Prostate gland (tissue), 2 donors: Measurements from ENCODE around the gene ZNF669.

Experiments
- POLR2A ChIP-seq: fragments of 450-650 bp; IDR thresholded peaks from one replicate; pipeline ENCODE4 v1.6.1; 2016; ENCODE audit warnings: antibody characterized with exemption, mild to moderate bottlenecking
- TF ChIP-seq, protein P1 (sequence below), 4 experiments: fragments of 200-600 bp in 2 of 4; fragments of 450-650 bp in 2 of 4; sonication (generic) in 2 of 4; IDR thresholded peaks; 1 replicate in 3 of 4; 2 replicates in 1 of 4; pipeline ENCODE4 v1.5.1; 2016 to 2019; ENCODE audit warnings: antibody characterized with exemption in 4 of 4, mild to moderate bottlenecking in 2 of 4, moderate library complexity in 2 of 4

DNA sequence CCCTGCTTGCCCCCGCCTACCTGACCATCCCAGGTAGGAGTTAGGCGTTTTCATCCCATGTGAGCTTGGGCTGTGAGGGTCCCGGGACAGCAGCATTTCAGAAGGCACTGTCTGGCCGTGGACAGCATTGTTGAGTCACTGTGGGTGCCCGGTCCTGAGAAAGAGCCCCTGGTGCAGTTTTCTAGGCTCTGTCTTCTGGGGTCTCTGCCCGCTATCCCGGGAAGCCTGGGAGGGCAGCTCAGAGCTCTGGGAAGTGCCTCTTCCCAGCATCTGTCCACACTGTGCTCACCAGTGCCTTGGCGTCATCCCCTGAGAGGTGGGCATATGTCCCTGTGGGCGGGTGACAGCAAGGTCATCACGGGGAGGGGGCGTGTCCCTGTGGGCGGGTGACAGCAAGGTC, 11.4 kb upstream of the ZNF669 start:
- TF ChIP-seq, protein P1, sequence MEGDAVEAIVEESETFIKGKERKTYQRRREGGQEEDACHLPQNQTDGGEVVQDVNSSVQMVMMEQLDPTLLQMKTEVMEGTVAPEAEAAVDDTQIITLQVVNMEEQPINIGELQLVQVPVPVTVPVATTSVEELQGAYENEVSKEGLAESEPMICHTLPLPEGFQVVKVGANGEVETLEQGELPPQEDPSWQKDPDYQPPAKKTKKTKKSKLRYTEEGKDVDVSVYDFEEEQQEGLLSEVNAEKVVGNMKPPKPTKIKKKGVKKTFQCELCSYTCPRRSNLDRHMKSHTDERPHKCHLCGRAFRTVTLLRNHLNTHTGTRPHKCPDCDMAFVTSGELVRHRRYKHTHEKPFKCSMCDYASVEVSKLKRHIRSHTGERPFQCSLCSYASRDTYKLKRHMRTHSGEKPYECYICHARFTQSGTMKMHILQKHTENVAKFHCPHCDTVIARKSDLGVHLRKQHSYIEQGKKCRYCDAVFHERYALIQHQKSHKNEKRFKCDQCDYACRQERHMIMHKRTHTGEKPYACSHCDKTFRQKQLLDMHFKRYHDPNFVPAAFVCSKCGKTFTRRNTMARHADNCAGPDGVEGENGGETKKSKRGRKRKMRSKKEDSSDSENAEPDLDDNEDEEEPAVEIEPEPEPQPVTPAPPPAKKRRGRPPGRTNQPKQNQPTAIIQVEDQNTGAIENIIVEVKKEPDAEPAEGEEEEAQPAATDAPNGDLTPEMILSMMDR (IDR thresholded peaks at IDR 0.05): no peak
- TF ChIP-seq POLR2A: no peak
